Epithelial cell of proximal tubule (primary cell): ENCODE data around the gene HPCAL1. TPM values are rescaled to one million over a fixed set of nuclear protein-coding genes. Genes with fewer than 3 reads are reported as not detected.

ENCODE experiments used
- DNase-seq: peaks from one replicate; pipeline ENCODE4 v3.0.0-alpha.2; 2011; ENCODE audit warnings: low read depth
- H3K4me3 ChIP-seq: 2 replicates; pipeline ENCODE4 v1.5.1; 2011; ENCODE audit warnings: low read depth, mild to moderate bottlenecking, low read length
- total RNA-seq: library from RNA; depleted of rRNA; stranded (reverse); fragments of >200 nt; gene quantifications from 2 replicates; pipeline ENCODE4 v1.2.3, GENCODE V29; 2015
- TF ChIP-seq, protein P1 (sequence below): conservative IDR thresholded peaks from 2 replicates; pipeline ENCODE4 v1.5.1; 2012; ENCODE audit warnings: low read depth, mild to moderate bottlenecking, low read length

HPCAL1 gene
- total RNA-seq, 1 donor from 2014 or later, result 72.3 TPM

DNA sequence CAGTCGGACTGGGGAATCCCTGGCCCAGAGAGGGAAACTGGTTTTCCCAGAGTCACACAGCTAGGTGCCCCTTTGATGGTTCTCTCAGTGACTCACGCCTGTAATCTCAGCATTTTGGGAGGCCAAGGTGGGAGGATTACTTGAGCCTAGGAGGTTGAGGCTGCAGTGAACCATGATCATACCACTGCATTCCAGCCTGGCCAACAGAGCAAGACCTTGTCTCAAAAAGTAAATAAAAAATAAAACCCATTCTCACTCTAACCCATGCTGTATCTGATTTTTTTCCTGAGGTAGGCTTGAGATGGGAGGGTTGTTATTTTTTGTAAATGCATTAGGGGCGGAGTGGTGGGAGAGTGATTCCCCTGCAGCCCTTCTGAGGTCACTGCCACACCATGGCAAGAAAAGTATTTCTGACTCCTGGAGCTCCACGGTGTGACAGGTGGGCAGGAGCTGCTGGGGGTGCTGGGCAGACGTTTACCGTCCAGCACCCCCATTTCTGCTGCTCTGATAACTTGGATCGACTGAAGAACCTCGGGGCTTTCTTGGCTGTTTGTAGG is 60.3 kb downstream of the HPCAL1 start:
- H3K4me3 ChIP-seq, result no peak overlapping the region
- DNase-seq, result no peak
- TF ChIP-seq, protein P1, sequence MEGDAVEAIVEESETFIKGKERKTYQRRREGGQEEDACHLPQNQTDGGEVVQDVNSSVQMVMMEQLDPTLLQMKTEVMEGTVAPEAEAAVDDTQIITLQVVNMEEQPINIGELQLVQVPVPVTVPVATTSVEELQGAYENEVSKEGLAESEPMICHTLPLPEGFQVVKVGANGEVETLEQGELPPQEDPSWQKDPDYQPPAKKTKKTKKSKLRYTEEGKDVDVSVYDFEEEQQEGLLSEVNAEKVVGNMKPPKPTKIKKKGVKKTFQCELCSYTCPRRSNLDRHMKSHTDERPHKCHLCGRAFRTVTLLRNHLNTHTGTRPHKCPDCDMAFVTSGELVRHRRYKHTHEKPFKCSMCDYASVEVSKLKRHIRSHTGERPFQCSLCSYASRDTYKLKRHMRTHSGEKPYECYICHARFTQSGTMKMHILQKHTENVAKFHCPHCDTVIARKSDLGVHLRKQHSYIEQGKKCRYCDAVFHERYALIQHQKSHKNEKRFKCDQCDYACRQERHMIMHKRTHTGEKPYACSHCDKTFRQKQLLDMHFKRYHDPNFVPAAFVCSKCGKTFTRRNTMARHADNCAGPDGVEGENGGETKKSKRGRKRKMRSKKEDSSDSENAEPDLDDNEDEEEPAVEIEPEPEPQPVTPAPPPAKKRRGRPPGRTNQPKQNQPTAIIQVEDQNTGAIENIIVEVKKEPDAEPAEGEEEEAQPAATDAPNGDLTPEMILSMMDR, result no peak

DNA sequence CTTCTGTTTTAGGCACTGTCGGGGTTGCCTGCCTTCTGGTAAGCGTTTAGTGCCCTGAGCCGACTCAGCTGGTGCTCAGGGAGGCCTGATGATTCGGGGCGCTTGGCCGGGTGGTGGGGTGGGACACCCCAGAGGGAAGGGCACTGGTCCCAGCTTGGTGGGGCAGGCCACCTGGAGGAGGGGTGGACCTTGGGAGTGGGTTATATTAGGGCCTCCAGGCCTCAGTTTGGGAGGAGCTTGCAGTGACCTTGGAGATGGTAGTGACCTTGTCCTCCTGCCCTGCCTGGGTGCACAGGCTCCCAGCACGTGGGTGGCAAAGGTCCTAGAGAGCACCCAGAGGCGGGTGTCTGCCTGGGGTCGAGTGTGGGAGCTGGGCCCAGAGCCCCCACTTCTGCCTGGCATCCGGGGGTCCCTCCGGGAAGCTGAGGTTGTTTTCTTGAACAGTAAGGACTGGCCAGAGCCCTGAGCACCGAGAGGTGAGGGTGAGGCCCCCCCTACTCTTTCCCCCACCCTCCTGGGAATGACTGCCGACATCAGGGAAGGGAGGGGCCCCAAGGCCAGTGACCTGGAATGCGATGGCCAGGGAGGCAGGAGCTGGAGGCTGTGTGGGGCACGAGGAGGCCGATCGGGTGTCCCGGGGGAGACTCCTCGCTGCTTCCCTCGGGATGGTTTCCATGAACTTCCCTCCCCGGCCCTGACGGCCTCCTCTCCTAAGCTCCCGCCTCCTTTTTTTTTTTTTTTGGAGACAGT is 61.3 kb downstream of the HPCAL1 start:
- H3K4me3 ChIP-seq, result no peak overlapping the region
- DNase-seq, result no peak
- TF ChIP-seq, protein P1, result no peak

DNA sequence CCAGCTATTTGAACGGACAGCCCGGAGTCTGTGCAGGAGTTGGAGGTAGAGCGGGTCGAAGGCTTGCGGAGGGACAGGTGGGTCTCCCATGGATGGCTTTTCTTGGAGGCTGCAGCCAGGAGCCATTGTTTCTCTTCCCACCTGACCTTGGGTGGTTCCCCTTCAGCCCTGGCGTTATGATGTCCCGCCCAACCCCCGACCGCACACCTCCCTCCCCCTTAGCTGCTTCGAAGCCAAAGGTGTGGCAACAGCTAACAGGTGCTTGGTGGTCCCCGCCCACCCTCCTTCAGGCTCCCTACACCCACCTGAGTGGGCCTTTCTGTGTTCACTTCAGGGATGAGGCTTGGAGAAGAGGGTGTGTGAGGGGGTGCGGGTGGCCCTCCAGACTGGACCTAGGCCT is 62.7 kb downstream of the HPCAL1 start:
- no peak for DNase-seq
- TF ChIP-seq, protein P1, result no peak
- no peak overlapping the region for H3K4me3 ChIP-seq

DNA sequence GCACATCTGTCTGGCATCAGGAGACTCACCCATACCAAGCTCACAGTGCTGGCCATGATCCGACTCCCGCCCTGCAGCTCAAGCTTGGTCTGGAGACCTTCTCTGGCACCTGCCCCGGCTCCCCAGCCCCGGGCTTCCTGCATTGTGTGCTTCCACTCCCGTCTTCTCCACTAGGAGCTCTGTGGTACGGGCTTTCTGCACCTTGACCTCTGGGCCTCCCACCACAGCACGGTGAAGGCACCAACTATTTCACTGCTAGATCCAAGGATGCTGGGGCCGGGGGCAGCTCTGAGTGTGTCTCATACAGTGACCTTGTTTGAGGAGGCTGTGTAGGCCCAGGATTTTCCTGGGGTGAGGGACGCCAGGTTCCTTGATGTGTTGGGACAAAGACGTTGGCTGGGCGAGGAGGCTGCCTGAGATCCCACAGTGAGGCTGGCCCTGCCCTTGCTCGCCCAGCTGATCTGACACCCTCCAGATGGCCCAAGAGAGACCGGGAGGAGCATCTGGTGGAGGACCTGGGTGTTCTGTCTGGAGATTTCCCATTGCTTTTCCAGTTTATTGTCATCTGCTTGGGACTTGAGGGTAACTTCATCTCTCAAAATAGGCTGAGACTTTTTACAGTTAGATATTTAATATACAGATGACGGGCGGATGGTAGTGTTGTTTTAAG is 64.0 kb downstream of the HPCAL1 start:
- H3K4me3 ChIP-seq, result no peak overlapping the region
- DNase-seq, result no peak
- TF ChIP-seq, protein P1, result no peak

DNA sequence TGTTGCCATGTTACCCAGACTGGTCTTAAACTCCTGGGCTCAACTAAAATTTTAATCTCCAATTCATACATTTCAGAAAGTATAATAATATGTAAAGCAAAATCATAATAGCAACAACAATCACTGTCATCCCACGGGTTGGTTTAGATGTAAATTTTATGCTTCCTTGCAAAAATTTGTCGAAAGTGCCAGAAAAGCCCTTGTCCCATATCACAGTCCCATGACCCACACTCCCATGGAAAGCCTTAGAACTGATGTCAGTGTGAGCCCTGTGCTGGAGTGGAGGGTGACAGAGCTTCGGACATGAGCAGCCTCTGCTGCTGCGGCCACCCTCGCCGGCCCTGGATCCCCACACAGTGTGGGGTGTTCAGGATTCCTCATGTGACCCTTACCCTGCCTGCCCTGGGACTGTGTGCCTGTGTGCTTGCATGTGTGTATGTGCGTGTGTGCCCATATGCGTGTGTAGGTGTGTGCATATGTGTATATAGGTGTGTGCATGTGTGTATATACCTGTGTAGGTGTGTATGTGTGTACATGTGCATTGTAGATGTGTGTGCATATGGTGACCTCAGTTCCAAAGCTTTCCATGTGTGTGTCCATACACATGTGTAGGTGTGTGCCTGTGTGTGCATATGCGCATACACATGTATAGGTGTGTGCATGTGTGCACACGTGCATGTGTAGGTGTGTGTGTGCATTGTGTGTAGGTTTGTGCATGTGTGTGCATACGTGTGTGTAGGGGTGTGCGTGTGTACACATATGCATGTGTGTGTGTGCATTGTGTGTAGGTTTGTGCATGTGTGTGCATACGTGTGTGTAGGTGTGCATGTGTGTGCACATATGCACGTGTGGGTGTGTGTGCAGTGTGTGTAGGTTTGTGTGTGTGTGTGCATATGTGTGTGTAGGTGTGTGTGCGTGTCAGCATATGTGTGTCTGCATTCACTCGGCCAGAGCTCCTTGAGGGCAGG is 65.1 kb downstream of the HPCAL1 start:
- no peak overlapping the region for H3K4me3 ChIP-seq
- TF ChIP-seq, protein P1, result no peak
- no peak for DNase-seq

DNA sequence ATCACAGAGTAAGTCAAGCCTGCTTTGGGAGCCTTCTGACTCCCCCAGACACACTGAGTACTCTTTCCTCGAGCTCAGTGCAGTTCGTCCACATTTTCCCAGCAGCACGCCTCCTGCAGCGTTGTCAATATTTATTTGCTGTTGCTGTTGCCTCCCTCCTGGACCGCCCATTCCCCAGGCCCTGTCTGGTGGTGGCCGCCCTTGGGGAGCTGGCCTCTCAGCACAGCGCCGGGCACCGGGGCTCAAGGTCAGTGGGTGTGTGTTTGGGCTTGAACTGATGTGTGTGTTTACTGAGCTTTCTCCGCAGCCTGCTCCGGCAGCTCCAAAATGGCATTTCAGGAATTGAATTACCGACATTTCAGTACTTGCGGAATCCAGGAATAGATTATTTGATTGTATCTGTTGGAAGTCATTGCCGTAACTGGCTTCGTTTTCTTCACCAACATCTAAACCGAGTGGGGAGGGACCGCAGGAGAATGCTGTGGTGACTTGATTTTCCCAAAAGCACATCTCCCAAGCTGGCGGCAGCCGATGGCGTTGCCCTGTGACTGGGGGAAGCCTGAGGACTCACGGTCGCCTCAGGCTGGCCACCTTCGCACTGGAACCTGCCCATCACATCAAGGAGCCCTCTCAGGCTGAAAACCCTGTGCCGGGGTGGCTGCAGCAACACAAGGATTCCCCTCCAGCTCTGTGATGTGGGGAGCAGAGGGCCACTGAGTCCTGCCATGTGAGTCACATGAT is 66.0 kb downstream of the HPCAL1 start:
- TF ChIP-seq, protein P1, result no peak
- DNase-seq, result no peak
- no peak overlapping the region for H3K4me3 ChIP-seq
